HG03280 (cell line): Measurements from ENCODE around the gene KIAA1671.

Source experiments
- ATAC-seq: cut with Tn5 transposase; IDR thresholded peaks from one replicate; pipeline ENCODE4 v1.9.1; 2021; ENCODE audit warnings: mild to moderate bottlenecking, moderate library complexity; ENCODE audit not compliant: unreplicated experiment

The KIAA1671 gene

GRCh38 chr22:25109878-25110595 lies 157.5 kb downstream of the KIAA1671 start:
- ATAC-seq = no peak

GRCh38 chr22:25110596-25110845 lies 158.0 kb downstream of the KIAA1671 start:
- ATAC-seq = no peak

GRCh38 chr22:25110846-25111578 lies 158.5 kb downstream of the KIAA1671 start:
- no peak for ATAC-seq

GRCh38 chr22:25111579-25112517 lies 159.3 kb downstream of the KIAA1671 start:
- ATAC-seq = no peak

- ATAC-seq = no peak
Measured at GRCh38 chr22:25112538-25113253, 160.2 kb downstream of the KIAA1671 start.

GRCh38 chr22:25113316-25113721 lies 160.8 kb downstream of the KIAA1671 start:
- no peak for ATAC-seq

GRCh38 chr22:25114369-25115362 lies 162.2 kb downstream of the KIAA1671 start:
- ATAC-seq = no peak

- ATAC-seq = no peak
Measured at GRCh38 chr22:25119609-25120008, 167.1 kb downstream of the KIAA1671 start.

GRCh38 chr22:25120093-25120561 lies 167.6 kb downstream of the KIAA1671 start:
- ATAC-seq = no peak

- ATAC-seq = no peak
Measured at GRCh38 chr22:25120761-25121212, 168.3 kb downstream of the KIAA1671 start.

GRCh38 chr22:25122136-25122764 lies 169.7 kb downstream of the KIAA1671 start:
- no peak for ATAC-seq

GRCh38 chr22:25123677-25124076 lies 171.2 kb downstream of the KIAA1671 start:
- ATAC-seq = no peak

GRCh38 chr22:25125693-25126357 lies 173.3 kb downstream of the KIAA1671 start:
- ATAC-seq = no peak

- ATAC-seq = no peak
Measured at GRCh38 chr22:25126510-25126909, 174.0 kb downstream of the KIAA1671 start.

- no peak for ATAC-seq
Measured at GRCh38 chr22:25127318-25127717, 174.8 kb downstream of the KIAA1671 start.

- ATAC-seq = no peak
Measured at GRCh38 chr22:25130462-25130861, 177.9 kb downstream of the KIAA1671 start.

GRCh38 chr22:25131198-25131887 lies 178.8 kb downstream of the KIAA1671 start:
- no peak for ATAC-seq

GRCh38 chr22:25134028-25134427 lies 181.5 kb downstream of the KIAA1671 start:
- ATAC-seq = no peak
